ENCODE measurements around the gene CDCA7. TPM values are rescaled to one million over a fixed set of nuclear protein-coding genes. Genes with fewer than 3 reads are reported as not detected.

Gene CDCA7
- total RNA-seq, 8 experiments from 2014 or later: 0.20 to 27.5 (median 6.5) TPM

DNA sequence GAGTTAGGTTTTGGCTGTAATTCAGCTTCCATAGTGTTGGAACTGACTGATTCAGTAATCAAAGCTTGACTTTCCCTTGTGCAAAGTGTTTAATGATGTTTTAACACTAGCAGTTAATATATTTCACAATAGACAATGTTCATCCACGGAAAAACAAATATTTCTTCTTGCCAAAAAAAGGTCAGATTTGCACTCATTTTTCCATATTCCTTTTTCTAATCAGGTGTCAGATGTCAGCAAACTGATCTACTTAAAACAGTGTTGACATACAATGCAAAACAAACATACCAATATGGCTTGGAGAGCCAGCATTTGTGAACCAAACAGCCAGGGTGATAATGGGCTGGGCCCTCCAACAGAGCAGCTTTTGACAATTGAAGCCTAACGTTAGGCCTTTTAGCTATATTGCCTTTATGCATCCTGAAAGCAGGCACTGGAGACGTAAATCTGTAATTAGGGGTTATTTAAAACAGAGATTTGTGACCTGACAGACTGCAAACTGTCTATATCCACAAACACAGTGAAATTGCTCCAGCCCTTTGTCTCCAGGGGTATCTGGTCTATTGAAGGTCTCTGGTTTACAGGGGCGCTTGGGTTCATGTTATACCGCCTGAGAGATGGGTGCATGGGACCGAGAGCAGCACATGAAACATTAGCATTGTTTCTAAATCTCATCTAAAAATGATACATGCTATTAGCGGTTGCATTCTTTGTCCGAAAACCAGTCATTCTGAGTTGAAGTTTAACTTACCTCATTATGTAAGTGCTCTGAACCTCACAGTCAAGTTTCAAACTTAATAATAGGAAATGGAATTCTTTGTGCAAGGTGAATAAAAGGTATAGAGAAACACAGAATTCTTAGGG is 7.1 kb upstream of the CDCA7 start:
- no peak overlapping the region for H3K4me3 ChIP-seq
- no peaks in the 10 kb centered on the region for H3K4me1 ChIP-seq (replicated peaks in 1 of 2)
- H3K27ac ChIP-seq: no peak overlapping the region
- in situ Hi-C loops (cut with MboI; ENCODE audit: low pct_unique_long_range_greater_than_20kb in 2 of 9, low sequenced_read_pairs in 9 of 9, unreplicated experiment in 9 of 9): no loop called here
- WGBS, 10 experiments: 9 to 82% (median 45%) methylated on average over 1 to 8 of the region's 8 CpGs
- peak in 3 of 8 experiments; percentile 45 to 79 (median 68) for ATAC-seq (replicated peaks in 6 of 8)

DNA sequence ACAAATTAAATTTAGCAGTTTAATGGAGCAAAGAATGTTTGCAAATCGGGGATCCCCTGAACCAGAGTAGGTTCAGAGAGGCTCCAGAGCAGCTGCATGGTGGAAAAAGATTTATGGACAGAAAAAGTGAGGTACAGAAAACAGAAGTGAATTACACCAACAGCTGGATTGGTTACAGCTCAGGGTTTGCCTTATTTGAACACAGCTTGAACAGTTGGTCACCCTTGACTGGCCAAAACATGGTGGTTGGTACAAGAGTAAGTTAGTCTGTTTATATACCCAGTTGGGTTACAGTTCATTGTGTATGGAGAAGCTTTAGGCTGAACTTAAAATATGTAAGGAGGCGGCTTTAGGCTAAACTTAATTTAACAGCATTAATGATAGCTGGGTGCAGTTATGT is 5.4 kb upstream of the CDCA7 start:
- 0 to 95% (median 62%) methylated on average over 1 to 2 of the region's 2 CpGs for WGBS, 10 experiments
- no peak overlapping the region for H3K27ac ChIP-seq
- no peak overlapping the region for H3K4me3 ChIP-seq
- ATAC-seq (replicated peaks in 6 of 8): no peak
- in situ Hi-C loops (cut with MboI; ENCODE audit: low pct_unique_long_range_greater_than_20kb in 2 of 9, low sequenced_read_pairs in 9 of 9, unreplicated experiment in 9 of 9): no loop called here
- H3K4me1 ChIP-seq (replicated peaks in 1 of 2): no peaks in the 10 kb centered on the region

DNA sequence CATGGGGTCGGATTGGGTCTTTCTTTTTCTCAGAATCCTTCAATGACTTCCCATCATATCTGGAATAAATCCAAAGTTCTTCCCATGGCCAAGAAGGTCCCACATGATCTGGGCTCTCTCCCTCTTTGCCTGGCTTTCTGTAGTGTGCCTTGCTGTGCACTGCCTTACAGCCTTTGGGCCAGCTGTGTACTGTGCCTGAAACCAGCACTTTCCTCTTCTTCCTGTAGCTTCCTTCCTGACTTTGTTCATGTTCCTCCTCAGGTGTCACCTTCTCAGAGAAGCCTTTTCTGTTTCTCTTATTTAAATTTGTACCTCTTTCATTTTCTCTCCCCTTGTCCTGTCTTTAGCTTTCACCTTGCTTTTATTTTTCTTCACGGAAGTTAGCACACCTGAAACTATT is 4.3 kb upstream of the CDCA7 start:
- H3K27ac ChIP-seq: no peak overlapping the region
- 18 to 100% (median 84%) methylated on average over 1 to 2 of the region's 2 CpGs for whole genome bisulfite sequencing, 10 experiments
- in situ Hi-C loops (cut with MboI; ENCODE audit: low pct_unique_long_range_greater_than_20kb in 2 of 9, low sequenced_read_pairs in 9 of 9, unreplicated experiment in 9 of 9): loop anchor here in 1 of 9 experiments (25.0 kb wide), 1 partner anchor 288 kb away; no protein-coding TSS in a partner anchor

DNA sequence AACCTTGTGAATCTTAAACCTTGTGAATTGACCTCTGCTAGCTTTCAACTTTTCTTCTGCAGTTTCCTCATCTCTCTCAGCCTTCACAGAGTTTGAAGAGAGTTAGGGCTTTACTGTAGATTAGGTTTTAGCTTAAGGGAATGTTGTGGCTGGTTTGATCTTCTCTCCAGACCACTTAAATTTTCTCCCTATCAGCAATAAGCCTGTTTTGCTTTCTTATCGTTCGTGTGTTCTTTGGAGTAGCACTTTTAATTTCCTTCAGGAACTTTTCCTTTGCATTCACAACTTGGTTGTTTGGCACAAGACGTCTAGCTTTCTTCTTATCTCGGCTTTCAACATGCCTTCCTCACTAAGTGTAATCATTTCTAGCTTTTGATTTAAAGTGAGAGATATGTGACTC is 2.8 kb upstream of the CDCA7 start:
- ATAC-seq (replicated peaks in 6 of 8): no peak
- no peak overlapping the region for H3K4me3 ChIP-seq
- in situ Hi-C loops (cut with MboI; ENCODE audit: low pct_unique_long_range_greater_than_20kb in 2 of 9, low sequenced_read_pairs in 9 of 9, unreplicated experiment in 9 of 9): loop anchor here in 1 of 9 experiments (25.0 kb wide), 1 partner anchor 290 kb away; no protein-coding TSS in a partner anchor
- H3K27ac ChIP-seq: no peak overlapping the region
- peaks cover 0 to 7% of the 10 kb centered on the region in 2 donors for H3K4me1 ChIP-seq (replicated peaks in 1 of 2)
- WGBS, 10 experiments: 65 to 100% (median 92%) methylated on average over 2 to 4 of the region's 4 CpGs

More for the DNA sequence above, 4.3 kb upstream of the CDCA7 start:
- ATAC-seq (replicated peaks in 6 of 8): no peak
- Histone ChIP-seq H3K4me1 (replicated peaks in 1 of 2) (no peaks in the 10 kb centered on the region), H3K4me3 (no peak overlapping the region)

DNA sequence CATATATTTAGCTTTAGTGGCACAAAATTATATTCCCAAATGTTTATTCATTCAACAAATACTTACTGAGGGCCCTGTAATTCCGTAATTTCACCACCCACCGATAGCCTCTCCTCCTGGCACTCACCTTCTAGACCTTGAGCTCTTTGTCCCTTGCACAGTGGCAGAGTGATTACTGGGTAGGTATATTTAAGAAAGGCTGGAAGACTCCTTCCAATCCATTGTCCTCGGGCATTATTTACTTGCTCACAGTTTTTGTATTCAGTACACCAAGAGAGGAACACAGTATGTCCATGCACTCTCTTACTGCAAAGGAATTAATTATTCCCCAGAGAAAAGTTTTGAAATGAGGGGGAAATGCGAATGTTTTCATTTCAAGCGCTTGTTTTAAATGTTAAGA is 1.1 kb upstream of the CDCA7 start:
- in situ Hi-C loops (cut with MboI; ENCODE audit: low pct_unique_long_range_greater_than_20kb in 2 of 9, low sequenced_read_pairs in 9 of 9, unreplicated experiment in 9 of 9): loop anchor here in 1 of 9 experiments (25.0 kb wide), 1 partner anchor 291 kb away; no protein-coding TSS in a partner anchor
- Histone ChIP-seq H3K4me1 (replicated peaks in 1 of 2) (peaks cover 0 to 7% of the 10 kb centered on the region in 2 donors), H3K4me3 (no peak overlapping the region), H3K27ac (no peak overlapping the region)
- WGBS, 10 experiments: 20 to 63% (median 50%) methylated on average over 1 to 5 of the region's 5 CpGs
- ATAC-seq (replicated peaks in 6 of 8): no peak

DNA sequence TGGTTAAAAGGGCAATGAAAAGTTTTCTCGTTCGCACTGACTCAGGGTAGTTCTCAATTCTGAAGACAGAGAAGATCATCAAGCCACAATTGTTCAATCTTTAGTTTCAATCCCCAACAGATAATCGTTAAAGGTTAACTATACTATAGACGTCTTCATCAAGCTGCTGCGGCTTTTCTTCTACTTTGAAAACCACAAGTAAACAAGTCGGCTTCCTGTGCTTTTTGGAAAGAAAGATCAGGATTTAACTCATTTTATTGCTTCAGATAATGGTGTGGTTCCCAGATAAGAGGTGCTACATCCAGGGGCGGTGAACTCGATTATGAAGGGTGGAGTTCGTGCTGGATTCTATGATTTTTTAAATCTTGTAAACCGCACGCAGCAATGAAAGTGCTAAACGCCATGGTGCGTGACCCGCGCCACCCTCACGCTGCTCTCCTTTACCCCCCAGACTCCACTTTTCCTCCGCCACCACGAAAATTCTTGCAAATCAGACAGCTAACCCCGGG is 545 bp upstream of the CDCA7 start:
- no peak for ATAC-seq (replicated peaks in 6 of 8)
- Histone ChIP-seq H3K4me1 (replicated peaks in 1 of 2) (peaks cover 0 to 7% of the 10 kb centered on the region in 2 donors), H3K4me3 (peak overlapping the region; percentile 50 to 70 (median 52)), H3K27ac (peak overlapping the region; percentile 88 to 99)
- whole genome bisulfite sequencing, 10 experiments: 0 to 8% (median 3%) methylated on average over 3 to 17 of the region's 19 CpGs
- in situ Hi-C loops (cut with MboI; ENCODE audit: low pct_unique_long_range_greater_than_20kb in 2 of 9, low sequenced_read_pairs in 9 of 9, unreplicated experiment in 9 of 9): loop anchor here in 1 of 9 experiments (25.0 kb wide), 1 partner anchor 292 kb away; no protein-coding TSS in a partner anchor

DNA sequence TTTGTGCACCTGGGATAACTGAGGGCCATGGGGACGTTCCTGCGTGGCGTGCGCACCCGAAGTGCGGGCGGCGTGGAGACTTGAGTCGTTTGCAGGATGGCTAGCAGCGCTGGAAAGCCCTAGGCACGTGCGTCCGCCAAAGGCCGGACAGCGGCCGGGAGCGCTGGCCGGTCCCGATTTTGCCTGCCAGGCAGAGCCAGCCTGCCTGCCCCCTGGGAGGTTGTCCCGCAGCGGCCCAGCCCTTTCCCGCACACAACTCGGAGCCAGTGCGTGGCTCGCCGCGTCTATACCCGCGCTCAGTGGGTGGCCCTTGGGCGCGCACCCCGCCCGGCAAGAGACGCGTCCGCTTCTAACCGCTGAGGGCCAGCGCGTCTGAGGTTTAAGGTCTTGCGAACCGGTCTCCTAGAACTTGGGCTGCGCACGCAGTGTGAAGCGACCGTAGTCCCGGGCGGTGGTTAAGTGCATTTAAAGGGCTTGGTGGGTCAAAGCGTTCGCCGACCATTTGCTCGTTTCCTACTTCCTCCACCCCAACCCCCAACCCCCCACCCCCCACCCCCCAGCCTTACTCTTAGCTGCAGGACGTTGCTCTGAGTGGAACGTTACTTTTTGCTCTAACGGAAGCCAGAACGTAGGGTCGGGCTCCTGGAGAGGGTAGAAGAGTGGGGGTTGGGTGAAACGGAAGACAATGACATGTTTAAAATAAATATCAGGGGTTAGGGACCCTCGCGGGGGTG is 627 bp downstream of the CDCA7 start:
- Histone ChIP-seq H3K27ac (peak overlapping the region in 1 of 2 donors; percentile 99), H3K4me1 (replicated peaks in 1 of 2) (peaks cover 0 to 7% of the 10 kb centered on the region in 2 donors), H3K4me3 (peak overlapping the region; percentile 50 to 70 (median 52))
- in situ Hi-C loops (cut with MboI; ENCODE audit: low pct_unique_long_range_greater_than_20kb in 2 of 9, low sequenced_read_pairs in 9 of 9, unreplicated experiment in 9 of 9): loop anchor here in 1 of 9 experiments (25.0 kb wide), 1 partner anchor 293 kb away; no protein-coding TSS in a partner anchor
- 1% methylated on average over 16 of the region's 59 CpGs; no CpG with 5 or more reads in 9 of the 10 experiments for WGBS, 10 experiments
- peak; percentile 64 to 77 (median 73) for ATAC-seq (replicated peaks in 6 of 8)

DNA sequence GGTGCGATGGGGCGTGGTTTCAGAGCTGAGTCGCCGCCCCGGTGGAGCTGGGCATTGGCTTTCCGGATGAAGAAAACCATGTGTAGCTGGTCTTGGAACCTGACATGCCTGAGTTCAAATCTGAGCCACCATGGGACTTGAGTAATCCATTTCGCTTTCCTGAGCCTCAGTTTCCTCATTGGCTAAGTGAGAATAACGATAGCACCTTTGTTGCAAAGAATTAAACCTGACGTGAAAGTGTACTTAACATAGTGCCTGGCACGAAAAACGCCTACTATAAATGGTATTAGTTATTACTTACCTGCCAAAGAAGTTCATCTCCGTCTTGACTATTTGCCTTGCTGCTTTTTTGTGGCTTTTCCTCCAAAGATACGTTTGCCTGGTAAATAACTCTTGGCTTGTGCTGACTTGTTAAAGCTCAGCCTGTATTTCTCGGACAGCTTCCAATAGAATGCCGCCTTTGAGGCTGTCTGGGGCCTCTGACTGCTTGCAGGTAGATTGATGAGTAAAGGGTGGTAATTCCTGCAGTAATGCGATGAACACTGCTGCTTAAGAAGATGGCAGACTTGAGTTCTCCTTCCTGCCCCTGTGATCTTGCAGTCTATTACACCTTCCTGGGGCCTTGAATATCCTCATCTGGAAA is 1.3 kb downstream of the CDCA7 start:
- 11 to 83% (median 42%) methylated on average over 1 to 10 of the region's 16 CpGs; no CpG with 5 or more reads in 2 of the 10 experiments for WGBS, 10 experiments
- Histone ChIP-seq H3K4me3 (peak overlapping the region; percentile 50 to 70 (median 52)), H3K4me1 (replicated peaks in 1 of 2) (peaks cover 0 to 7% of the 10 kb centered on the region in 2 donors), H3K27ac (no peak overlapping the region)
- in situ Hi-C loops (cut with MboI; ENCODE audit: low pct_unique_long_range_greater_than_20kb in 2 of 9, low sequenced_read_pairs in 9 of 9, unreplicated experiment in 9 of 9): loop anchor here in 1 of 9 experiments (25.0 kb wide), 1 partner anchor 294 kb away; no protein-coding TSS in a partner anchor
- ATAC-seq (replicated peaks in 6 of 8): no peak

DNA sequence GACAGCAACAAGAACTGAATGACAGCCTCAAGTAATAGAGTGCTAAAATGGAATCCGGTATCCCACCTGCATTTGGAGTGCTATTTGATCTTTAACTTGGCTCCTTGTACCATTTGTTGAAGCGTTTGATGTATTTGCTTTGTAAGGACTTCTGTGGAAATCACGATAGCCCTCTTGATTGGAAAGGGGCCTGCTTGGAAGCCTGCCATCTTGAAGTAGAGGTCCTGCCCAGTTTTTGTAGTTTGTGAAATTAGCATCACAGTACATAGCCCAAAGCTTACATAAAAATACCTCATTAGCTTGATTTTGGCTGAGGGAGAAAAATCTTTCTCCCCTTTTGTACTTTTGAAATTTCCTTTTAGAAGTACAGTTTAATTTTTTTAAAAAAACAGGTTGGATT is 2.7 kb downstream of the CDCA7 start:
- Histone ChIP-seq H3K4me3 (no peak overlapping the region), H3K4me1 (replicated peaks in 1 of 2) (peaks cover 0 to 7% of the 10 kb centered on the region in 2 donors), H3K27ac (no peak overlapping the region)
- ATAC-seq (replicated peaks in 6 of 8): no peak
- WGBS, 10 experiments: 19 to 90% (median 39%) methylated on average over 1 to 3 of the region's 3 CpGs
- in situ Hi-C loops (cut with MboI; ENCODE audit: low pct_unique_long_range_greater_than_20kb in 2 of 9, low sequenced_read_pairs in 9 of 9, unreplicated experiment in 9 of 9): loop anchor here in 1 of 9 experiments (25.0 kb wide), 1 partner anchor 295 kb away; no protein-coding TSS in a partner anchor

DNA sequence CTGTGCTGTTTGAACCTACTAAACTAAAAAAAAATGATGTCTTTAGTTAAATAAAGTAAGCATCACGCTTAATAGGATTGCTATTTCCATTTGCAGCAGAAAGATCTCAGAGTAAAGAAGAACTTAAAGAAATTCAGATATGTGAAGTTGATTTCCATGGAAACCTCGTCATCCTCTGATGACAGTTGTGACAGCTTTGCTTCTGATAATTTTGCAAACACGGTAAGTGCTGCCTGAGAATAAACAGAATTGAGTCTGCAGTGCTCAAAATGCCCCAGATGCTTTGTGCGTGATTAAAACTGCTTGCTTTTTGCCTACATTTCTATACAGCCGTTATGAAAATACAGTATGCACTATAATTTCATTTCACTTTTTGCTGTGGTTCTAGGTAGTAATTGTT is 3.9 kb downstream of the CDCA7 start:
- H3K4me3 ChIP-seq: no peak overlapping the region
- 77 to 100% (median 86%) methylated on average over 3 to 5 of the region's 5 CpGs; no CpG with 5 or more reads in 1 of the 10 experiments for WGBS, 10 experiments
- H3K4me1 ChIP-seq (replicated peaks in 1 of 2): peaks cover 0 to 7% of the 10 kb centered on the region in 2 donors
- in situ Hi-C loops (cut with MboI; ENCODE audit: low pct_unique_long_range_greater_than_20kb in 2 of 9, low sequenced_read_pairs in 9 of 9, unreplicated experiment in 9 of 9): loop anchor here in 1 of 9 experiments (25.0 kb wide), 1 partner anchor 296 kb away; no protein-coding TSS in a partner anchor
- H3K27ac ChIP-seq: no peak overlapping the region
- no peak for ATAC-seq (replicated peaks in 6 of 8)

DNA sequence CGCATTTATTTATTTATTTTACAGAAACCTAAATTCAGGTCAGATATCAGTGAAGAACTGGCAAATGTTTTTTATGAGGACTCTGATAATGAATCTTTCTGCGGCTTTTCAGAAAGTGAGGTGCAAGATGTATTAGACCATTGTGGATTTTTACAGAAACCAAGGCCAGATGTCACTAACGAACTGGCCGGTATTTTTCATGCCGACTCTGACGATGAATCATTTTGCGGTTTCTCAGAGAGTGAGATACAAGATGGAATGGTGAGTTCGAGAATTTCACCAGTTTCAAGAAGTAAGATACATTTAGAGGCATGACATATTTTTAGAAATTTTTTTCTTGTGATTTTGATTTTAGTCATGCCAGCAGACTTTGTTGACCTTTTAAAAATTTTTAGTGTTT is 4.6 kb downstream of the CDCA7 start:
- 73 to 100% (median 92%) methylated on average over 2 to 8 of the region's 8 CpGs for WGBS, 10 experiments
- Histone ChIP-seq H3K4me3 (no peak overlapping the region), H3K27ac (no peak overlapping the region), H3K4me1 (replicated peaks in 1 of 2) (peaks cover 0 to 7% of the 10 kb centered on the region in 2 donors)
- no peak for ATAC-seq (replicated peaks in 6 of 8)
- in situ Hi-C loops (cut with MboI; ENCODE audit: low pct_unique_long_range_greater_than_20kb in 2 of 9, low sequenced_read_pairs in 9 of 9, unreplicated experiment in 9 of 9): loop anchor here in 1 of 9 experiments (25.0 kb wide), 1 partner anchor 297 kb away; no protein-coding TSS in a partner anchor

DNA sequence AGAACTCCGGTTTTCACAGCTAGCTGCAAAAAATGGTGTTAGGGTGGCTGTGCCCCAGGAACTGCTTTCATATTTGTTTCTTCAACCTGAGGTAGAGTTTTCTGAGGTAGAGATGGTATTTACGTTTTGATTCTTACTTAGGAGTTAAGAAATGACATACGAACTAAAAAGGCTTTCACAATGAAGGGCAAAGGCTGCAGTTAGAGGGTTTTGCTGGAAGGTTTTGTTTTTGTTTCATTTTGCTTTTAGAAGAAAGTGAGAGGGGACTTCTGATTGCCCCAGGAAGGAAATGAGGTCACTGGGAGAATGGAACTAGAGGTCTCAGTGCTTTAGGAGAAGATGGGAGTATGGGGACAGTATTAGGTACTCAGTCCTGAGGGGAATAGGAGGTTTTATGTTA is 15.5 kb downstream of the CDCA7 start:
- Histone ChIP-seq H3K27ac (no peak overlapping the region), H3K4me1 (replicated peaks in 1 of 2) (no peaks in the 10 kb centered on the region), H3K4me3 (no peak overlapping the region)
- WGBS, 10 experiments: 75 to 100% (median 91%) methylated on average over 1 to 3 of the region's 3 CpGs; no CpG with 5 or more reads in 2 of the 10 experiments
- in situ Hi-C loops (cut with MboI; ENCODE audit: low pct_unique_long_range_greater_than_20kb in 2 of 9, low sequenced_read_pairs in 9 of 9, unreplicated experiment in 9 of 9): loop anchor here in 1 of 9 experiments (25.0 kb wide), 1 partner anchor 308 kb away; no protein-coding TSS in a partner anchor
- no peak for ATAC-seq (replicated peaks in 6 of 8)

Measured in motor neuron (in vitro differentiated cells).